ENCODE data around the gene ARHGDIG. TPM values are rescaled to one million over a fixed set of nuclear protein-coding genes. Genes with fewer than 3 reads are reported as not detected.
"Not testable (repeated sequence)": the region's sequence is repeated elsewhere in the genome, so short reads cannot be mapped to it uniquely, and the experiment has no call there.

ARHGDIG gene
- total RNA-seq, 1 donor from 2014 or later, result not detected

GRCh38 chr16:330741-331140, 50.4 kb downstream of the ARHGDIG start:
- no peaks in the 10 kb centered on the region for H3K9me3 ChIP-seq
- intact Hi-C loops (cut with DNase I), result no loop called here
- H3K36me3 ChIP-seq, result no peaks in the 10 kb centered on the region
- DNase-seq (no peak), ATAC-seq (no peak)
- H3K4me3 ChIP-seq, result no peak overlapping the region
- TF ChIP-seq CTCF (IDR thresholded peaks at IDR 0.05), result no peak
- no peak overlapping the region for H3K27ac ChIP-seq
- peaks cover 43% of the 10 kb centered on the region for H3K4me1 ChIP-seq
- H3K27me3 ChIP-seq (ENCODE audit: low read depth), result no peaks in the 10 kb centered on the region

DNA sequence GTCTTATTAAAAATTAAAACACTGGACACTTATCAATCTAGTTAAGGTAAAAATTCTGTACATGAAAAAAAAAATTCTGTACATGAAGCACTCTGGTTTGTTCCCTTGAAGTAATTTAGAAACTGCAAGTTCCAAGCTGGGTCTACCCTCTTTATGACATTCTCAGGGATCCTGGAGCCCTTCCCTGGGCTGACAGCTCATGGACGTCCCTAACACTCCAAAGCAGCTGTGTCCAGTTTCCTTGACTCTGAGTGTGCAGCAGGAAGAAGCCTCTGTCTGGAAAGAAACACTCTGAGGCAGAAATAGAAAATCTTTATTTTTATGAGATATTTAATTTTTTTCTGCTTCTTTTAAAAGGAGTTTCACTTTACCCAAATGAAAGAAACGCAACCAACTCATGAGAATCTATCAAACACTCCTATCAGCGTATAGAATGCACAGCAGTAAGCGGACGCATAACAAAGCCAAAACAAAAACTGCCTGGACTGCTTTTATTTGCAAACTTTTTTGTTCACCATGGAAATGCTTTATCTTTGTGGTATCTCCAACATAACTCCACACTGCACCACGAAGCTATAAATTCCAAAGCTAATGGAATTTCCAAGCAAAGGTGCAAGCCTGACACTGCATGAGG, 50.9 kb downstream of the ARHGDIG start:
- DNase-seq; H3K4me3 ChIP-seq; H3K9me3 ChIP-seq; H3K36me3 ChIP-seq; H3K27me3 ChIP-seq (ENCODE audit: low read depth); intact Hi-C loops (cut with DNase I); ATAC-seq: not testable (repeated sequence)
- Histone ChIP-seq H3K4me1 (peaks cover 43% of the 10 kb centered on the region), H3K27ac (peak overlapping the region; percentile 36)

Other genes with a start within 250 kb of the ARHGDIG start
- 12.1 TPM for gene POLR3K, start 227.0 kb upstream of the ARHGDIG start, total RNA-seq
- 18.5 TPM for gene SNRNP25, start 226.8 kb upstream of the ARHGDIG start, total RNA-seq
- gene RHBDF1, start 208.0 kb upstream of the ARHGDIG start, total RNA-seq, result 35.9 TPM
- 38.5 TPM for gene MPG, start 202.4 kb upstream of the ARHGDIG start, total RNA-seq
- 29.1 TPM for gene NPRL3, start 141.9 kb upstream of the ARHGDIG start, total RNA-seq
- gene HBZ, start 127.9 kb upstream of the ARHGDIG start, total RNA-seq, result not detected
- not detected for gene HBM, start 114.6 kb upstream of the ARHGDIG start, total RNA-seq
- gene HBA2, start 107.7 kb upstream of the ARHGDIG start, total RNA-seq, result 232 TPM
- gene HBA1, start 103.9 kb upstream of the ARHGDIG start, total RNA-seq, result 217 TPM
- not detected for gene HBQ1, start 100.1 kb upstream of the ARHGDIG start, total RNA-seq
- gene LUC7L, start 51.1 kb upstream of the ARHGDIG start, total RNA-seq, result 70.9 TPM
- 51.7 TPM for gene FAM234A, start 45.8 kb upstream of the ARHGDIG start, total RNA-seq
- gene RGS11, start 4.6 kb upstream of the ARHGDIG start, total RNA-seq, result 8.2 TPM
- gene PDIA2, start 2.6 kb downstream of the ARHGDIG start, total RNA-seq, result not detected
- gene AXIN1, start 72.1 kb downstream of the ARHGDIG start, total RNA-seq, result 22.4 TPM
- gene MRPL28, start 89.9 kb downstream of the ARHGDIG start, total RNA-seq, result 43.4 TPM
- gene PGAP6, start 101.4 kb downstream of the ARHGDIG start, total RNA-seq, result 55.8 TPM
- 42.3 TPM for gene NME4, start 116.6 kb downstream of the ARHGDIG start, total RNA-seq
- 10.1 TPM for gene DECR2, start 121.3 kb downstream of the ARHGDIG start, total RNA-seq
- gene RAB11FIP3, start 145.1 kb downstream of the ARHGDIG start, total RNA-seq, result 32.2 TPM
- gene CAPN15, start 247.1 kb downstream of the ARHGDIG start, total RNA-seq, result 44.3 TPM